Neural crest cell (in vitro differentiated cells): ENCODE measurements around the gene JUNB. TPM values are rescaled to one million over a fixed set of nuclear protein-coding genes. Genes with fewer than 3 reads are reported as not detected.

ENCODE experiments used
- DNase-seq: peaks from one replicate; pipeline ENCODE4 v3.0.0; 2021; ENCODE audit warnings: low read depth, mixed read lengths, low spot score
- H3K27ac Mint-ChIP-seq: one replicate; pipeline ENCODE4 v1.8.0; 2021; ENCODE audit warnings: mild to moderate bottlenecking, mixed read lengths; ENCODE audit not compliant: unreplicated experiment
- H3K27me3 Mint-ChIP-seq: 2 replicates; pipeline ENCODE4 v1.8.0; 2021; ENCODE audit warnings: low read depth, mild to moderate bottlenecking, mixed read lengths
- H3K36me3 Mint-ChIP-seq: 2 replicates; pipeline ENCODE4 v1.8.0; 2021; ENCODE audit warnings: low read depth, mild to moderate bottlenecking, mixed read lengths
- H3K4me1 Mint-ChIP-seq: 2 replicates; pipeline ENCODE4 v1.8.0; 2021; ENCODE audit warnings: mixed read lengths
- H3K4me3 Mint-ChIP-seq: one replicate; pipeline ENCODE4 v1.8.0; 2021; ENCODE audit warnings: mild to moderate bottlenecking, mixed read lengths
- H3K9me3 Mint-ChIP-seq: 2 replicates; pipeline ENCODE4 v1.8.0; 2021; ENCODE audit warnings: mixed read lengths
- CTCF ChIP-seq: fragments of 200-600 bp; sonication (generic); conservative IDR thresholded peaks from 2 replicates; pipeline ENCODE4 v1.5.0; 2021; ENCODE audit warnings: antibody characterized with exemption, mild to moderate bottlenecking
- total RNA-seq: library from RNA; stranded (reverse); gene quantifications from 2 replicates; pipeline ENCODE4 v1.2.1, GENCODE V29; 2021

Gene JUNB
- total RNA-seq, 1 donor from 2014 or later = 9.6 TPM

- TF ChIP-seq CTCF = no peak
- Mint-ChIP-seq H3K27me3 (peaks cover 9% of the 10 kb centered on the region), H3K4me3 (peak overlapping the region; percentile 84), H3K36me3 (no peaks in the 10 kb centered on the region), H3K9me3 (no peaks in the 10 kb centered on the region), H3K27ac (peak overlapping the region; percentile 27), H3K4me1 (peaks cover 33% of the 10 kb centered on the region)
- peak; percentile 36 for DNase-seq
These were observed 11.9 kb upstream of the JUNB start for GRCh38 chr19:12779162-12779993.

GRCh38 chr19:12782174-12782423 is 9.2 kb upstream of the JUNB start:
- H3K4me3 Mint-ChIP-seq = peak overlapping the region; percentile 90
- no peak for TF ChIP-seq CTCF
- H3K27ac Mint-ChIP-seq = peak overlapping the region; percentile 93
- peaks cover 30% of the 10 kb centered on the region for H3K4me1 Mint-ChIP-seq
- H3K9me3 Mint-ChIP-seq = no peaks in the 10 kb centered on the region
- peaks cover 9% of the 10 kb centered on the region for H3K27me3 Mint-ChIP-seq
- DNase-seq = no peak
- H3K36me3 Mint-ChIP-seq = no peaks in the 10 kb centered on the region

- Mint-ChIP-seq H3K27ac (peak overlapping the region; percentile 93), H3K27me3 (peaks cover 9% of the 10 kb centered on the region), H3K36me3 (no peaks in the 10 kb centered on the region), H3K9me3 (no peaks in the 10 kb centered on the region), H3K4me3 (peak overlapping the region; percentile 90), H3K4me1 (peaks cover 25% of the 10 kb centered on the region)
- TF ChIP-seq CTCF = no peak
- peak; percentile 62 for DNase-seq
These were observed 8.6 kb upstream of the JUNB start for GRCh38 chr19:12782424-12783290.

GRCh38 chr19:12783291-12783848 is 7.9 kb upstream of the JUNB start:
- Mint-ChIP-seq H3K27me3 (peaks cover 9% of the 10 kb centered on the region), H3K27ac (no peak overlapping the region), H3K4me3 (peak overlapping the region; percentile 81), H3K9me3 (no peaks in the 10 kb centered on the region), H3K36me3 (no peaks in the 10 kb centered on the region), H3K4me1 (peaks cover 25% of the 10 kb centered on the region)
- DNase-seq = no peak
- TF ChIP-seq CTCF = no peak

GRCh38 chr19:12783849-12784393 is 7.4 kb upstream of the JUNB start:
- no peak overlapping the region for H3K27ac Mint-ChIP-seq
- peak overlapping the region; percentile 81 for H3K4me3 Mint-ChIP-seq
- H3K9me3 Mint-ChIP-seq = no peaks in the 10 kb centered on the region
- no peak for DNase-seq
- no peak for TF ChIP-seq CTCF
- peaks cover 26% of the 10 kb centered on the region for H3K4me1 Mint-ChIP-seq
- H3K36me3 Mint-ChIP-seq = no peaks in the 10 kb centered on the region
- H3K27me3 Mint-ChIP-seq = peaks cover 5% of the 10 kb centered on the region
